ENCODE data around the gene ATP5F1D.

Gene ATP5F1D

DNA sequence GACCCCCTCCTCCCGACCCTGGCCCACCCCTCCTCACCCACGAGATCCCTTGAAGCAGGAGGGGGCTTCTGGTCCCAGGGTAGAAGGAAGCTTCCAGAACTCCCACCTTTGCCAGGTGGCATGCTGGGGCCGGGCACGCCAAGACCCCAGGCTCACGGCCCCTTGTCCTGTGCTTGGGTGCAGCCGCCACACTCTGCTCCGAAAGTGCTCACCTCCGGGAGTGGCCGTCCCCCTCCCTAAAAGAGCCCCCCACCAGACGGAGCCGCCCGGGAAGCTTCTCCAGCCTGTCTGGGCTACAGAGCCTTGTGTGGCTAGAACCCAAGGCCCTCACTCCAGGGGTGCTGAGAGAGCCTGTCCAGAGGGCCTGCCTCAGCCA is 42.4 kb downstream of the ATP5F1D start:
- no peak for DNase-seq

DNA sequence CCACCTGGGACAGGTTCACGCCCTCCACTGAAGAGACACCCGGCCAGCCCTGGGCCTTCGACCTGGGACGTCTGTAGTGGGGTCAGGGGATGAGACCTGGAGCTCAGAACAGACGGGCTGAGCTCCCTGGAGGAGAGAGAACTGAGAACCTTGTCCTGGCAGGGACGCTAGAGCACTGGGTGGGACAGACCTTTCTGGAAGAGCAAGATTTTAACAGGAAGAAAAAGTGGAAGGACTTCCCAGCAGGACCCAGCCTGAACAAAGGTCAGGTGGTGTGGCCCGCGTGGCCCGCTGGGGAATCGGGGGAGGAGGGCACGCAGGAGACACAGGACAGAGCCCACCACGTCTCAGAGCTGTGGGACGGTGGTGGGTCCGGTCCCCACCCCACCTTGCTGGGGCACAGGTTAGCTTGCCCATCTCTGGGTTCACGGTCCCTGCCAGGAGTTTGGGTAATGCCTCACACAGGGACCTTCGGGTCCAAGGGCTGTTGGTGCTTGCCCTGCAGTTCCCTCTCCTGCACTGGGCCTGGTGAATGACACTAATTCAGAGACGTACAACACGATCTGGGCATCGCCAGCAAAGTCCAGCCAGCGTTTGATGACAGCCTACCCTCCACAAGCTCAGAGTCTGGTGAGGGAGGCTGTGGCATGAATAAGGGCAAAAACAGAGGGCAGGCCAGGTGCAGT is 42.9 kb downstream of the ATP5F1D start:
- peak; percentile 60 for DNase-seq

DNA sequence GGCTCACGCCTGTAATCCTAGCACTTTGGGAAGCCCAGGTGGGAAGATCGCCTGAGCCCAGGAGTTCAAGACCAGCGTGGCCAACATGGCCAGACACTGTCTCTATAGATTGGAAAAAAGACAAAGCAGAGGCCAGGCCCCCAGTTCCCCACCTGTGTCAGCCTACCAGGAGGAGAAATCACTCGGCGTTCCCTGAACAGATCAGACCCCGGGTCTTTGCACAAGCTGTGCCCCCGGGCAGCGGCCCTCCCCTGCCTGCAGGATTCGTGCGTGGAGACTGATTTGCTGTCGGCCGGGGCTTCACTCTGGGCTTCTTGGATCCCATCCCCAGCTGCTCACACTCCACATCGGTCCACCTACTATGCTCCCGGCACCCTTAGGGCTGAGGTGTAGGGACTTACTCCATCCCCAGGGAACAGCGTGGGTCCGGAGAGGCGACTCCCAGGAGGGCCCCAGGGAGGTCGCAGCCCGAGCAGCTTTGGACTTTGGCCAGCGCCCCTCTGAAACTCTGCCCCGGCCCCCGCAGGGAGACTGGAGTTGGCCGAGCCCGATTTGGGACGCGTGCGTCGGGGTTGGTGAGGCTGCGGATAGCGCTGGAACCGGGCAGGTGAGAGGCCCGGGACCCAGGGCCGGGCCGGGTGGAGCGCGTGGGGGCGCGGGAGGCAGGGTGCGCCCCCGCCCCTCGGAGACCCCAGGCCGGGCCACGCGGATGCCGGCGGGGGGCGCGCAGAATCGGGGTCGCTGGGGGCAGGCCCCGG is 43.6 kb downstream of the ATP5F1D start:
- DNase-seq, result no peak

DNA sequence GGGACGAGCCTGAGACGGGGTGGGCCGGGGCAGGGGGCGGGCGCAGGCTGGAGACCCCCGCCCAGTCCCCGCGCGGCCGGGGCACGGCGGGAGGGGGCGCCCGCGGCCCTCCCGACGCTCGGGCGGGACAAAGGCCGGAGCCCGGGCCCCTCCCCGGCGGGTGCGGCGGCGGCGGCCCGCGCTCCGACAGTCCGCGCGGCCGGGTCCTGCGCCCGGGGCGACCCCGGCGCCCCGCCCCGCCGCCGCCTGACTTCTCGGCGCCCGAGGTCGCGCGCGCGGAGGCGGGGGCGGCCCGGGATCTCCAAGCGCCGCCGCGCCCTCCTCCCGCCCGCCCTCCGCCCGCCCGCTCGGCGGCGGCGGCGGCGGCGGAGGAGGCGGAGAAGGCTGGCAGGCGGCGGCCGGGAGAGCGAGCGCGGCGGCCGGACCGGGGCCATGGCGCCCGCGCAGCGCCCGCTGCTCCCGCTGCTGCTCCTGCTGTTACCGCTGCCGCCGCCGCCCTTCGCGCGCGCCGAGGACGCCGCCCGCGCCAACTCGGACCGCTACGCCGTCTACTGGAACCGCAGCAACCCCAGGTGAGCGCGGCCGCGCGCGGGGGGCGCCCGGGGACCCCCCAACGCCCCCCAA is 44.3 kb downstream of the ATP5F1D start, which contains the start of gene EFNA2:
Gene EFNA2, plus strand, starts transcription at position 137 of the 624 bp plus-strand sequence. Its CDS starts 296 bp downstream, at position 433.
- peak; percentile 49 for DNase-seq

DNA sequence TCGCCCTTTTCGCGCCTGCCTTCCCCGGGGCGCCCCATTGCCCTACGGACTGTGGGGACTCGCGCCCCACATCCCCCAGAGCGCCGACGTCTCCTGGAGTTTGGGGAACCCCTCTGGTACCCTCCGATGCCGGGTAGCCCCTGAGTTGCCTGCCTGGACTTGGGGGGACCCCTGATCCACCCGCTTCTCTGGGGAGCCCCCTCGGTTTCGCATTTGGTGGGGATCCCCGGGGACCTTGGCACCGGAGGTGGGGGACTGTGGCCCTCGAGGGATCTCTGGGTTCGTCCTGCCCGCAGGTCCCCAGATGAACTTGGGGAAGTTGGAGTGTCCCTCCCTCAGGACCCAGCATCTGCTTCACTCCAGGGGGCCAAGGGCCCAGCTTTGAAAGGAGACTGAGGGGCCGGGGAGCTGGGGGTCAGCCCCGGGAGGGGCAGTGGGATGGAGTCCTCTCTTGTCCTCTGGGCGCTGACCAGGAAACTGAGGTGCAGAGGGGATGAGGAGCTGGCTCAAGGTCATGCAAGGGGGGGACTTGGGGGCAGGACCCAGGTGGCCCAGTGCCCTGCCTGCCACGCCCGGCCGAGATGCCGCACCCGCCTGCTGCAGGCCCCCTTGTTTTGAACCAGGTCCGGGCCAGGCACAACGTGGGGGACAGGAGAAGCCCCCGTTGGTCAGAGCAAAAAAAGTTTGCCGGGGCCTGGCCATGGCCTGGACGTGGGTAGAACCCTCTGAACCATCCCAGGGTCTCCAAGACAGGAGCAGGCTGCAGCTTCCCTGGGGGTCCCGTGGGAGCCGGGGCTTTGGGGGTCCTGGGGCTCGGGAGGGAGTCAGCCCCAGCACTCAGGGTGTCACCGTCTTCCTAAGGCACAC is 45.2 kb downstream of the ATP5F1D start:
- DNase-seq, result no peak

DNA sequence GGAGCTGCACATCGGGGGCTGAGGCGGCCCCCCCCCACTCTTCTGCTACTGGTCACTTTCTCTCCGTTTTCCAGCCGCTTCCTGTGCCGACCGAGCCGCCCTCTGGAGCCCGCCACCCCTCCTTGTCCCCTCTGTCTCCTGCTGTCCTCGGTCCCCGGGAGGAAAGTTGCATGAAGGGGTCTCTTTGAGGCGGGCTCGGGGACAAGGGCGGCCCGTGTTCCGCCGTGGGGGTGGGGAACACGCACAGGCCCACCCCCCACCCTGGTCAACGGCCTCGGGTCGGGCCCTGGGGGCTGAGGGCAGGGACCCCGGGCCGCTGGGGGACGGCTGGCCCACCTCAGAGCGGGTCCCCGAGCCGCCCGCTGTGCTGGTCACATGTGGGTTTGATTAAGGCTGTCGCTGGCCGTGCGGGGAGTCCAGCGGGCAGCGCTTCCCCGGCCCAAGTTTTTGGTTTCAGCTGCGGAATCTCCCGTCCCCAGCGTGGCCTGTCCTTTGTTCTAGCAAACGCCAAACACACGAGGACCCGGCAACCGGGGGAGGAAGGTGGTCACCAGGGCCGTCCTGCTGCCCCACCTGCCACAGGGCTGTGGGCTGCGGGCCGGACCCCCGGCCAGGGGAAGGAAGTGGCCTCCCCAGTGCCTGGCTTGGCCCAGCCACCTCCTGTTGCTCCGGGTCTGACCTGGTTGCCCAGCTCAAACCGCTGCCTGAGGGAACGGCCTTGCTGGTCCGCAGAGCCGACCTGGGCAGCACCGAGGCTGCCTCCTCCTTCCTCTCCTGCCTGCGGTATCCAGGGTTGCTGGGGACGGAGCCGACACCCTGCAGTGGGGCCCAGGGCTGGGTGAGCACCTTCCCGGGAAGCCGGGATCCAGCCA is 46.0 kb downstream of the ATP5F1D start:
- DNase-seq, result peak; percentile 70

DNA sequence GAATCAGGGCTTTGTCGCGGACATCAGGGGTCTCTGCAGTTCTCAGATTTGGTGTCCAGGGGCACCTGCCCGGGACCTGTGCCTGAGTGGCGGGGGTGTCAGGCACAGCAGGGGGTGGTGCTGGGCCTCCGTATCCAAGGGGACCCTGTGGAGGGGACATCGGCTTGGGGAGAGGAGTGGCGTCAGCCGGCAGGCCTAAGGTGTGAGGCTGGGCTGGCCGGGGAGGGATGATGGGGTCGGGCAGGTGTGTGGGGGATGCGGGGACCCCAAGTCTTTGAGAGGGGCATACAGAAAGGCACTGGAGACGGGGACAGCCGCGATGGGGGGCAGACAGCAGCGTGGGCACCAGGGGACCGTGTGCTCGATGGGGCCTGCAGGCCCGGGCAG is 46.7 kb downstream of the ATP5F1D start:
- no peak for DNase-seq

DNA sequence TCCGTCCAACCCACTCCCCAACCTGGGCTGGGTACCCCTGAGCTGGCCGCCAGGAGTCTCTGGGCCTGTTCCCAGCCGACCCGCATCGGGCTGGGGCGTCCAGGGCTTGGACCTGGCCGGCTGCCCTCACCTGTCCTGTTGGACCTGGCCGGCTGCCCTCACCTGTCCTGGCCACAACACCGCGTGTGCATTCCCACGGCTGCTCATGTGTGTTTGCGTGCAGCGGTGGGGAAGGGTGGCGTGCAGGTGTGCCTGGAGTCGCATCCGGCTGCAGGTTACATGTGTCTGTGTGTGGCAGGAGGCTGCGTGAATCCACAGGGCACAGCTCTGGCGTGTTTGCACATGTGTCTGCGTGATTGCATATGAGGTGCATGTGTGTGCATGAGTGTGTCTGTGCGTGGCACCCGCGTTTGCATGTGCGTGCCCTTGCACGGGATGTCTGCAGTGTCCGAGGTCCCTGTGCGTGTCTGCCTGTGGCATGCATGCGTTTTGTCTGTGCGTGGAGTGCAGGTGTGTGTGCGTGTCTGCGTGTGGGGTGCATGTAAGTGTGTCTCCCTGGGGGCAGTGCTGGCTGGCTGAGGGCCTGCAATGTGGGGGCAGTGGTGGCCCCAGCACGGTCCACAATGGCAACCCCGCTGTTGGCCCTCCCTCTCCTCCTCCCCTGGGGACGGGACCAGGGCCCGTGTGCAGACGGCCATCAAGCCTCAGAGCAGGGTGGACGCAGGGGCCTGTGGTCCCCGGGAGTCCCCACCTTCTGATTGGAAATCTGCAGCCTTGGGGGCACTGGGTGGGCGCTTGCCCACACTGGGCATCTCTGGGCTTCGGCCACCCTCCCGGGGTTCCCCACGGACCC is 47.5 kb downstream of the ATP5F1D start:
- DNase-seq, result peak; percentile 56

DNA sequence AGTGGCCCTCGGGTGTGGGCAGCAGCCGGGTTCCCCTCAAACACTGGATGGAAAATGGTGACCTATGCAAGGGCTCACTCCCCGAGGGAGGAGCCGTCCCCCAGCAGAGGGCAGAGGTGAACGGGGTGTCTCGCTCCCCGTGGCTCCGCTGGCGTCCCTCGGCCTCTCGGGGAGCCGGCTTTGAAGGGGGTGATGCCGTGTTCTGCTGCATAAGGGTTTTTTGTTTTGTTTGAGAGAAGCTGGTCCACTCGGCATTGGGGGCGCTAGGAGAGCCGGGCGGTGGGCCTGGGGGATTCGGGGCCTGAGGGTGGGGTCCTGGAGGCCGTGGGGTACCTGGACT is 48.1 kb downstream of the ATP5F1D start:
- no peak for DNase-seq

DNA sequence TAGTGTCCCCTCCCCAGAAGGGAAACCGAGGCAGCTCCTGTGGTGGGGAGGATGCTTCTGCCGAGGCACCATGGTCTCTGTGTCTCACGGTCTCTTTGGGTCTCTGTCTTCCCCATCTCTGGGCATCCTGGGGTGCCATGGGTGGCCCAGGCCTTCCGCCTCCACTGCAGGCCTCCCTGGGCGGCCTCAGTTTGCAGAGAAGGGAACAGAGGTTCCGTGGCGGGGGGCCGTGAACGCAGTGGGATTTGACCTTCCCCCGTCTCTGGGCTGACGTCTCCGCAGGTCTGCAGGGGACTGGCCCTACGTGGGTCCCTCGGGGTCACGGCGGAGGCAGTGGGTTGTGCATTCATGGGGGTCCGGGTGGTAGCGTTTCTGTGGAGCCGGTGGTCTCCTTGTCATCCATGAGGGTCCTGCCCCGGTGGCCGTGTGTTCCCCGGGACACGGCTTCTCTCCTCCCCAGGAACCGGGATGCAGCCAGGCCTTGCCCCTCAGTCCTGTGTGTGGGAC is 48.7 kb downstream of the ATP5F1D start:
- no peak for DNase-seq

DNA sequence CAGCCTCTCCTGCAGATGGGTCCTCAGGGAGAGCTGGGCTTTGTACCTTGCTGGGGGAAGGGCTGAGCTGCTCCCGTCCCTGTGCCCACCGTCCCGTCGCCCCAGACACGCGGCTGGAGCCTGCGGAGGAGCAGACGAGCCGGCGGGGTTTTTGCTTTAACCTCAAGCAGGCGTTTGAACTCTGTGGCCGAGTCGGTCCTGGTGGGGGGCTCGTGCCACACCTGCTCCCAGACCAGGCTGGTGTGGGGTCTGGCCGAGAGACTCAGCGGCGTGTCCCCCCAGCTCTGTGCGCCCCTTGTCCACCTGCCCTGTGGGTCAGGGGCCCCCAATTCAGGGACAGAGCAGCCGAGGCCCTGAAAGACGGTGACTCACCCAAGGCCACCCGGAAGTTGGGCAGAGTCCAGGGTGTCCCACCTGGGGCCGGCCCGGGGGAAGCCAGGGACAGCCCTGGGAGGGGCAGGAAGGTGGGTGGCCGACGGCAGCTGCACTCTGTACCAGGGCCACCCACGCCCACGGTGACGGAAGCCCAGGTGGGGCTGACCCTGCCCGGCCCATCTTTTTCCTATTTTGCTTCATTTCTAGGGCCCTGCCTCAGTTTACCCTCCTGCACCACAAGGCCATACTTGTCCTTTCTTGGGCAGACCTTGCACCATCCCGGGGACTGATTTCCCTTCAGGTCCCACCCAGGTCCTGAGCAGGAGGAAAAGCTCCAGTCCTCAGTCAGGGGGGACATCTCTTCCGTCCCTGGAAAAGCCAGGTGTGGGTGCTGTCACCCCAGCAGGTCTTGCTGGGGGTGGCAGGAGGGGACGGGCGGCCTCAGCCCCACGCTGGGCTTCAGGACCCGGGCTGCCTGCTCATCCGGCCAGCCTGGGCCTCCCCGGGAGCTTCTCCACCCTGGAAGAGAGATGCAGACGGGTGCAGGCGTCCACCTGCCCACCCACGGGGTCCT is 49.4 kb downstream of the ATP5F1D start:
- peak; percentile 51 for DNase-seq

DNA sequence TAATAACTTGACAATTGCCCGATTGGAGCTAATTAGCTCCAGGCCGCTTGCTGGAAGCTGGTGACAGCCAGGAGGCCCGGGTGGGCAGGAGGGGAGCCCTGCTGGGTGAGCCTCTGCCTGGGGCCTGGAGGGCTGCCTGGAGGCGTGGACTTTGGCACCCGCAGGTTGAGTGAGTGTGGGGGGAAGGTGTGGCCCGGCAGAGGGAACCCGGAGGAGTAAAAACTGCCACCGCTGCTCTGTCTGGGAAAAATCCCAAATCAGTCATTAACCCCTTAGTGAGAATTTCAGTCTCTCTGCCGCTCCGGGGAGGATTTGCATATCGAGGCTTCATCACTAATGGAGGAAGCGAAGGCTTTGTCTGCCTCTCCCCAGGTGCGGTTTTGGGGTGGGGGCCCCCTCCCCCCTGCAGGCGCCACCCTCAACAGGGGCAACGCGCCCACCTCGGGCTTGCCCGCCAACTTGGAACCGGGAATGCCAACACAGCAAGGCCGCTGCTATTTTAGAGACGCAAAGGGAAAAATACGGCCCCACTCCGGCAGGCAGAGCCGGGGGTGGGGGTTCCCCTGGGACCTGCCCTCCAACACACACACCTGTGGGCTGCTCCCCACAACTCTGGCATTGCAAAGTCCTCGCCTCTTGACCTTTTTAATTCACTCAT is 50.3 kb downstream of the ATP5F1D start:
- DNase-seq, result no peak

DNA sequence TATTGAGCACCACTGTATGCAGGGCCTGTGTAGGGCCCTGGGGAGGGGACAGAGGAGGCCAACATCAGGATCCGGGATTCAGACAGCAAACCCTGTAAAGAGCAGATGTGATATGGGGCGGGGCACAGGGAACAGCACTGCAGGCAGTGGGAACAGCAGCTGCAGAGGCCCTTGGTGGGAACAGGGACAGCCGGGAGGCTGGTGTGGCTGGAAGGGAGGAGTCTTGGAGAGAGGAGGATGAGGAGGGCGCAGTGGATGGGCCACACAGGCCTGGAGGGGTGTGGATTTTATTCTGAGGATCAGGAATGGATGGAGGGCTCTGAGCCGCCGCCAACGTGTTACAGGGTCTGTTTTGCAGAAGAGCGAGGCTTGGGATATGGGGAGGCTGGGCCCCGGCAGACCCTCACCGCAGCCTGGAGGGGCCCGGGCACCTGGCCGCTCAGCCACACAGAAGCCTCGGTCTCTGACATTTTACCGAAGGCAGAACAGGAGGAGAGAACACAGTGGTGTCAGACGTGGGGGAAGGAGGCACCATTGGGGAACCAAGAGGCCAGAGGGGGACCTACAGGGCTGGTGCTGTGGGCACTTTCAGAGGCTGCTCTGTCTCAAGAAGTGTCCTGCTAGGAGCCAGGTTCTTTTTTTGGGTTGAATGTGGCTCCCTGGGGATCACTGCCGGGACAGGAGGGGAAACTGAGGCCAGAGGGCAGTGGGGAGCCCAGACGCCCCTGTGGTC is 51.0 kb downstream of the ATP5F1D start:
- peak; percentile 24 for DNase-seq

DNA sequence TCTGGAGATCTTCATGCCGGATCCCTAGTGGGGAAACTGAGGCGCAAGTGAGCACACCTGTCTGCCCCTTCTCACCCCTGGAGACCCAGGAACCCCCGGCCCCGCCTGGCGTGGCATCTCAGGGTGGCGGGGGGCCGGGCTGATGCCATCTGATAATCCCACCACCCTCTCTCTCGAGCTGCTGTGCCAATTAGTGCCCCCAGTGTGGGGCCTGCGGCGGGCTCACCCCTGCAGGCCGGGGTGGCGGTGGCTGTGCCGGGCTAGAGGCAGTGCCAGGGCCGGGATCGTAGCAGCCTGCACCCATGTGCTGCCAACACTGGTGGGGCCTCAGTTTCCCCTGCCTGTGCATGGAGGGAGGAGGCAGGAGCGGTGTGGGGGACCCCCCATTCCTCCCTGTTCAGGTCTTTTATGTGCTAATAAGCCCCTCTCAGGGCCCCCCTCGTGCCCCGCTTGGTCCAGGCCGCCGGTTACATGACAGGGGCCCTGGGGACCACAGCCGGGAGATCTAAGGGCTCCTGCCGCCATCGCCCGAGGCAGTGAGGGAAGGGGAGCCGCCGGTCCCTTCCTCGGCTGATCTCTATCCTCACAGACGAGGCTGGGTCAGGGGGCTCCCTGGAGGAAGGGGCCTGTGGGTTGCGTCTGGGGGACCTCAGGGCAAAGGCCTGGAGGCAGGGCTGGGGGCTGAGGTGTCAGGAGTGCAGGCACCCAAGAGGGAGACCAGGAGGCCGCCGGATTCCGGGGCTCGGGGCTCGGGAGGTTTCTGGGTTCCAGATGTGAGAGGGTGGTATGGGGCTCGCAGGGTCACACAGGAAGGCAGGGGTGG is 52.4 kb downstream of the ATP5F1D start:
- no peak for DNase-seq
